GM21367 (cell line): ENCODE data around the gene GRM1.

ENCODE experiments used
- ATAC-seq: cut with Tn5 transposase; IDR thresholded peaks from one replicate; pipeline ENCODE4 v1.9.1; 2021; ENCODE audit not compliant: unreplicated experiment

GRM1 gene

GRCh38 chr6:146028851-146029572 is at the start of gene GRM1:
GRM1 (plus strand) TSS chr6:146029062; CDS start chr6:146029518, 456 bp downstream.
- no peak for ATAC-seq

DNA sequence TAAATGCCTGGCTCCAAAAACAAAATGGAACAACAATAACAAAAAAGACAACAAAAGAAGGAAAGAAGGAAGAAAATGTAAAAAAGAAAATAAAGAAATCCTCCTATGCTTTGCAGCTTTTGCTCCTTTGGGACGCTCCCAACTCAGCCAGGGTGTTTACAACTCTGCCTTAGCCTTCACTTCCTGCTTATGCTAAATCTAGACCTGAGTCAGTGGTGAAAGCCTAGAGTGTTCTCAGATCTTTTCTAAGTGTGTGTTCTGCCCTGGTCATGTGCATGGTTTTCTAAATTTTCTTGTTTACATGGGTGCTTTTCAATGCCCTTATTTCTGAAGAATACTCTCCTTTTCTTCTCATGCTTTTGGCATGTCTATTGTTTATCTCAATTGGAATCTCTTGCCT is 19.5 kb upstream of the GRM1 start:
- no peak for ATAC-seq

- no peak for ATAC-seq
Measured at GRCh38 chr6:146014233-146014632, 14.6 kb upstream of the GRM1 start.

DNA sequence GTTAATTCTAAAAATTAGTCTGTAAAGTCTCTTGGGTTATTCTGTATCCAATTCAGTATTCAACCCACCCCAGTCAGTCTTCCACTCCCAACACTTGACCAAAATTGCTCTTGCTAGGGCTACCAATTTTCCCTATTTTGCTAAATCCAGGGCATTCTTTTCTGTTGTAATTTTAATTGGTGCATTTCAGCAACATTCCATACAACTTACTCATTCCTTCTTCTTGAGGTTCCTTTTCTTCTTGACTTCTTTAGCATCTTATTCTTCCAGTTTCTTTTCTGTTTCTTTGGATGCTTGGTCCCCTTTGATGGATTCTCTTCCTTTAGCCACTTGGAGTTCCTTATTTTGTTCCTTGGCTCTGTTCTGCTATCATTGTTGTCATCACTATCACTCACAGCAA is 11.2 kb upstream of the GRM1 start:
- ATAC-seq = no peak

DNA sequence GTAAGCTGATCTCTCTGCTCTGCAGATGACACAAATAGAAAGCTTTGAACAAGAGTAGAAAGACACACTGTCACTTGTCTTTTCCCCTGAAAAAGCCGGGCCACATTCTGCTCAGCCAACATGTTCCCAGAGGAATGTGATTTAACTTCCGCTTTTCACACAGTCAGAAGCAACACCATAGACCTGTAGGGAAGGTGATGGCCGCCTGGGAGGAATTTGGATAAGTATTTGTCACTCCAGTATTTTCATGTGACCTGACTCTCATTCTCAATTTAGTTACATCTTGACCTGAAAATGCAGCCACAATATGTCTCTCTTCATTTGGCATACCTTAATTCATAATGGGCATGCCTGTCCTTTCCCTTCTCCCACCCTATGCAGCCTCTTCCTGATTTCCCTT is 2.0 kb upstream of the GRM1 start:
- ATAC-seq = no peak

GRCh38 chr6:146027586-146028251 is 1.1 kb upstream of the GRM1 start:
- no peak for ATAC-seq

GRCh38 chr6:146028252-146028795 is 538 bp upstream of the GRM1 start:
- ATAC-seq = peak; percentile 77

DNA sequence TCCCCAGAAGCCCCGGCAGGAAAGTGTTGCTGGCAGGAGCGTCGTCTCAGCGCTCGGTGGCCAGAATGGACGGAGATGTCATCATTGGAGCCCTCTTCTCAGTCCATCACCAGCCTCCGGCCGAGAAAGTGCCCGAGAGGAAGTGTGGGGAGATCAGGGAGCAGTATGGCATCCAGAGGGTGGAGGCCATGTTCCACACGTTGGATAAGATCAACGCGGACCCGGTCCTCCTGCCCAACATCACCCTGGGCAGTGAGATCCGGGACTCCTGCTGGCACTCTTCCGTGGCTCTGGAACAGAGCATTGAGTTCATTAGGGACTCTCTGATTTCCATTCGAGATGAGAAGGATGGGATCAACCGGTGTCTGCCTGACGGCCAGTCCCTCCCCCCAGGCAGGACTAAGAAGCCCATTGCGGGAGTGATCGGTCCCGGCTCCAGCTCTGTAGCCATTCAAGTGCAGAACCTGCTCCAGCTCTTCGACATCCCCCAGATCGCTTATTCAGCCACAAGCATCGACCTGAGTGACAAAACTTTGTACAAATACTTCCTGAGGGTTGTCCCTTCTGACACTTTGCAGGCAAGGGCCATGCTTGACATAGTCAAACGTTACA is 817 bp downstream of the GRM1 start:
- no peak for ATAC-seq

GRCh38 chr6:146032387-146032786 is 3.5 kb downstream of the GRM1 start:
- no peak for ATAC-seq

DNA sequence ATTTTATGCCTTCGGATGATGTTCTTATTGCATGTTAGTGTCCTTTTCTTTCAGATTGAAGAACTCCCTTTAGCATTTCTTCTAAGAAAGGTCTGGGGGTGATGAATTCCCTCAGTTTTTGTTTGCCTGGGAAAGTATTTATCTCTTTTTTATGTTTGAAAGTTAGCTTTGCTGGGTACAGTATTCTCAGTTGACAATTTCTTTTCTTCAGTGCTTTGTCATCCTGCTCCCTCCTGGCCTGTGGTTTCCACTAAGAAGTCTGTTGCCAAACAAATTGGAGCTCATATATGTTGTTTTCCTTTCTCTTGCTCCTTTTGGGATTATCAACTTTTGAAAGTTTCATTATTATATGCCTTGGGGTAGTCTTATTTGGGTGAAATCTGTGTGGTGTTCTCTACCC is 11.5 kb downstream of the GRM1 start:
- ATAC-seq = no peak

DNA sequence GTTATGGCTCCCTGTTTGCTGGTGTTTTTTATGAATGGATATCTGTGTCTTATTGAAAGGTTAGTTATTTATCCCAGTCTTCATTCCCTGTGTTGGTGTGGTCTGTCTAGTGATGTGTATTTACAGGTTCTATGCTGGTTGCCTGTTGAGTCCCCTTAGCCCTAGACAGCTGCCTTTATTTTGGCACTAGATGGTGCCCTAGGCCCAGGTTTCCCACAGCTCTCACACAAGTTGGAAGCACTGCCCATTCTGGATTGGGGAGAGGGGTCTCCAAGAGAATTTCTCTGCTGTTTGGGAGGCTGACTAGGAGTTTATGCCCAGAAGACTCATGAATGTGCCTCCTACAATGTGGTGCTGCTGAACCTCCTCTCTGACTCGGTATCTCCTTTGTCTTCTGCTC is 12.4 kb downstream of the GRM1 start:
- ATAC-seq = no peak

GRCh38 chr6:146047371-146047770 is 18.5 kb downstream of the GRM1 start:
- no peak for ATAC-seq

GRCh38 chr6:146050168-146050567 is 21.3 kb downstream of the GRM1 start:
- no peak for ATAC-seq

DNA sequence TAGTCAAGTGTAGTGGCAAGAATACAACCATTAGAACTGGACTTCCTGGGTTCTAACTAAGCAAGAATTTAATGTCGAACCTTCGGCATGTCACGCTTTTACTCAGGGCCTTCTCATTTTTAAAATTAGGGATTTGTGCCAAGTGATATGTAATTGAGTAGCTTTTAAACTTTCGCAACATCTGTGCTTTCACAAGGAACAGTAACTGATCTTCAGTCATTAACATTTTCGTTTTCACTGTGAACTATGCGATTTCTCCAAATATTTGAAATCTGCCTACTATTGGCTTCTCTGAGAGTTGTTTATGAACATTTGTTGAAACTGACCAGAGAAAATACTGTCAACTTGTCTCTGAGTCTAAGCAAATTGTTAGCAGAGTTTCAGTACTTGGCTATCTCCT is 27.6 kb downstream of the GRM1 start:
- ATAC-seq = no peak

GRCh38 chr6:146065690-146066089 is 36.8 kb downstream of the GRM1 start:
- no peak for ATAC-seq

DNA sequence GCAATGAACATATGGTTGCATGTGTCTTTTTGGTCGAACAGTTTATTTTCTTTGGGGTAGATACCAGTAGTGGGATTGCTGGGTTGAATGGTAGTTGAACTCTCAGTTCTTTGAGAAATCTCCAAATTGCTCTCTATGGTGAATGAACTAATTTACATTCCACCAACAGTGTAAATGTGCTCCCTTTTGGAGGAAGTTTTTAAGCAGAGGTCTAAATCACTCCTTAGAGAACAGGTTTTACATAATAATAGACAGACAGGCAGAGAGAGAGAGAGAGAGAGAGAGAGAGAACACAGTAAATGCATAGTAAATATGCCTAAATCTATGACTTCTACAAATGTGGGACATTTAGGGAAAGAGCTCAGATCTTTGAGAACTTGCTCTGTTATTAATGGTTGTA is 37.6 kb downstream of the GRM1 start:
- no peak for ATAC-seq

GRCh38 chr6:146071781-146072180 is 42.9 kb downstream of the GRM1 start:
- ATAC-seq = no peak

DNA sequence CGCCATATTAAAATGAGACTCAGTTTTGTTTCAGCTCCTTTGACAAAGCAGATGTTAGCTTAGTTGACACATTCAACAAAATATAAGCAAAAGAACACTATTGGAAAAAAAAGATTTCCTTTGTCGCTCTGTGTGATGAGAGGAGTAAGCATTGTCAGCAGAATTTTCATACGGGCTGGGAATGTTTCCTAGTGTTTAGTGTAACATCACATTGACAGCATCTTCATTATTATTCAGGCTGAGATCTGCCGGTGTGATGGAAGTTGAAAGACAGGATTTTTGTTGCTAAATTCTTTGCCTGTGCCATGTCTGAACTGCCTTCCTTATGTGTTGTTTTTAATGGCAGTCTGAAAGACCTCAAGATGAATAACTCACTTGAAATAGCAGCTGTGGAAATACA is 49.1 kb downstream of the GRM1 start:
- ATAC-seq = no peak

- ATAC-seq = no peak
Measured at GRCh38 chr6:146087386-146087785, 58.5 kb downstream of the GRM1 start.

DNA sequence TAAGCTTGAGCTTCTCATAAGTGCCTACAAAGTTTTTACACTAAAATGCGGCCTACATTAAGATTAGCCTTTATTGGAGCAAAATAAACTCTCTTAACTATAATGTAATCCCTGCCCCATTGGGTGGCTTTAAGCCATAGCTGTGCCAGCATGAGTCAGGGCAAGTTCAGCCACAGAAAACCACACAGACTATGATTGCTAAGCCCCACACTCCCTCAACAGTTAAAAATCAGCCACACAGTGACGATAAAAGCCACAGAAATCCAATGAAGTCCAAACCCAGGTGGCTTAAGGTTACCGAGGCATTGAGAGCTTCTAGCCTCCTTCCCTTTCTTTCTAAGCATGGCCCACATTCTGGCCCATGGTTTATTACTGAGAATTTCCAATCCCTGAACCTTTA is 61.6 kb downstream of the GRM1 start:
- ATAC-seq = no peak

DNA sequence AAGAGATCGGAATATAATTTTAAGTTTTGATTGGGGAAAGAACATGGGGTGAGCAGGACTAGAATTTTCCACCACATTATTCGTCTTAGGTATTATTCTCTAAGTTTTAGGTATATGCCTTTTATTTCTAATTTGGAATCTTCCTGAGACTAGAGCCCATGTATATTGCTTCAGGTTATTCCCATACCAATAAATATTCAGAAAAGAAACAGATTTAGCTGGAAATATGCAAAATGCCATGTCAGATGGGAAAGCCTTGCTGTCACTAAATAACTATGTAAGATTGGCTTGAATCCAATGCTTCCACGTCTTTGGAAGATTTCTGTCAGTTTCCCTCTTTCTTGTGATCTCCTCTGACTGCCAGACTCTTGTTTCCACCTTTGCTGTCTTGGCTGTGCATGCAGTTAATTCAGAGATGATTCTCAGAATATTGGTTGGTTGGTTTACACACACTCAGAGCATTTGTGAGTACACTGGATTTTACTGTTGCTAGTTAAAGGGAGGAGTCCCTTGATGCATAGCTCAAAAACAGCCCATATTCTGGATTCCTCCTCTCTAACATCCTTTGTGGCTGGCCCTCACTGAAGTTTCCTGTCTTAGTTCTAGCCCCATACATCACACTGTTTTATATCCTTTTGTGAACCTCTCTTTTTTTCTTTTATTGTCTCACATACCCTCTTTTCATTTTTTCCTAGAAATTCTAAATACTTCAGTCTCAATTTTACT is 64.3 kb downstream of the GRM1 start:
- no peak for ATAC-seq
